Measurements from ENCODE around the gene CDH8.

CDH8 gene

GRCh38 chr16:62036101-62036801 is at the start of gene CDH8:
Gene CDH8, minus strand, starts transcription at chr16:62036438. Its CDS starts 15,035 bp downstream, at chr16:62021403.
- DNase-seq, result no peak

GRCh38 chr16:62079236-62079635 is 43.0 kb upstream of the CDH8 start:
- no peak for DNase-seq

- DNase-seq, result no peak
Measured at GRCh38 chr16:62077998-62078397, 41.8 kb upstream of the CDH8 start.

- DNase-seq, result no peak
Measured at GRCh38 chr16:62076886-62077285, 40.6 kb upstream of the CDH8 start.

GRCh38 chr16:62068747-62069146 is 32.5 kb upstream of the CDH8 start:
- no peak for DNase-seq

GRCh38 chr16:62067981-62068380 is 31.7 kb upstream of the CDH8 start:
- no peak for DNase-seq

GRCh38 chr16:62067182-62067581 is 30.9 kb upstream of the CDH8 start:
- no peak for DNase-seq

GRCh38 chr16:62066747-62067146 is 30.5 kb upstream of the CDH8 start:
- DNase-seq, result no peak

- DNase-seq, result no peak
Measured at GRCh38 chr16:62064173-62064572, 27.9 kb upstream of the CDH8 start.

- DNase-seq, result no peak
Measured at GRCh38 chr16:62060089-62060488, 23.9 kb upstream of the CDH8 start.

- DNase-seq, result no peak
Measured at GRCh38 chr16:62059527-62059926, 23.3 kb upstream of the CDH8 start.

GRCh38 chr16:62058412-62058811 is 22.2 kb upstream of the CDH8 start:
- no peak for DNase-seq

GRCh38 chr16:62051942-62052341 is 15.7 kb upstream of the CDH8 start:
- no peak for DNase-seq

- DNase-seq, result no peak
Measured at GRCh38 chr16:62050793-62051192, 14.6 kb upstream of the CDH8 start.

- DNase-seq, result no peak
Measured at GRCh38 chr16:62046801-62047200, 10.6 kb upstream of the CDH8 start.

- no peak for DNase-seq
Measured at GRCh38 chr16:62041401-62041800, 5.2 kb upstream of the CDH8 start.

GRCh38 chr16:62038646-62039045 is 2.4 kb upstream of the CDH8 start:
- no peak for DNase-seq

GRCh38 chr16:62038225-62038624 is 2.0 kb upstream of the CDH8 start:
- no peak for DNase-seq

GRCh38 chr16:62036802-62037135 is 531 bp upstream of the CDH8 start:
- DNase-seq, result no peak

GRCh38 chr16:62035115-62036092 is 834 bp downstream of the CDH8 start:
- no peak for DNase-seq

- DNase-seq, result no peak
Measured at GRCh38 chr16:62034231-62035114, 1.8 kb downstream of the CDH8 start.

- no peak for DNase-seq
Measured at GRCh38 chr16:62033065-62033464, 3.2 kb downstream of the CDH8 start.

- no peak for DNase-seq
Measured at GRCh38 chr16:62029947-62030346, 6.3 kb downstream of the CDH8 start.

Data from stimulated activated CD8-positive, alpha-beta memory T cell treated with anti-CD3 and anti-CD28 coated beads, Interleukin-4, amount 100 ng/mL, for 48 hours (primary cell).